ENCODE results near the gene ANKRD11.
"Not testable (repeated sequence)": the region's sequence is repeated elsewhere in the genome, so short reads cannot be mapped to it uniquely, and the experiment has no call there.

The ANKRD11 gene

GRCh38 chr16:89335803-89336485 lies 154.4 kb downstream of the ANKRD11 start:
- H3K4me3 ChIP-seq (replicated peaks; ENCODE audit: low read depth, low read length), result no peak overlapping the region
- DNase-seq (ENCODE audit: extremely low read depth, low read depth), result no peak
- no peak for TF ChIP-seq CTCF (IDR thresholded peaks at IDR 0.05; ENCODE audit: low read depth, low read length, missing control alignments)

- H3K4me3 ChIP-seq (replicated peaks; ENCODE audit: low read depth, low read length), result no peak overlapping the region
- no peak for DNase-seq (ENCODE audit: extremely low read depth, low read depth)
- no peak for TF ChIP-seq CTCF (IDR thresholded peaks at IDR 0.05; ENCODE audit: low read depth, low read length, missing control alignments)
Measured at GRCh38 chr16:89334988-89335802, 155.2 kb downstream of the ANKRD11 start.

- H3K4me3 ChIP-seq (replicated peaks; ENCODE audit: low read depth, low read length), result no peak overlapping the region
- no peak for TF ChIP-seq CTCF (IDR thresholded peaks at IDR 0.05; ENCODE audit: low read depth, low read length, missing control alignments)
- DNase-seq (ENCODE audit: extremely low read depth, low read depth), result no peak
Measured at GRCh38 chr16:89334461-89334860, 155.9 kb downstream of the ANKRD11 start.

- DNase-seq (ENCODE audit: extremely low read depth, low read depth), result no peak
- no peak for TF ChIP-seq CTCF (IDR thresholded peaks at IDR 0.05; ENCODE audit: low read depth, low read length, missing control alignments)
- no peak overlapping the region for H3K4me3 ChIP-seq (replicated peaks; ENCODE audit: low read depth, low read length)
Measured at GRCh38 chr16:89334050-89334449, 156.3 kb downstream of the ANKRD11 start.

- not testable (repeated sequence) for DNase-seq (ENCODE audit: extremely low read depth, low read depth); H3K4me3 ChIP-seq (replicated peaks; ENCODE audit: low read depth, low read length)
- peak; percentile 40 for TF ChIP-seq CTCF (IDR thresholded peaks at IDR 0.05; ENCODE audit: low read depth, low read length, missing control alignments)
Measured at GRCh38 chr16:89333401-89334001, 156.9 kb downstream of the ANKRD11 start.

- no peak for TF ChIP-seq CTCF (IDR thresholded peaks at IDR 0.05; ENCODE audit: low read depth, low read length, missing control alignments)
Measured at GRCh38 chr16:89332902-89333245, 157.5 kb downstream of the ANKRD11 start.

More at GRCh38 chr16:89332902-89333245, 157.5 kb downstream of the ANKRD11 start:
- no peak overlapping the region for H3K4me3 ChIP-seq (replicated peaks; ENCODE audit: low read depth, low read length)
- no peak for DNase-seq (ENCODE audit: extremely low read depth, low read depth)
